Central memory CD8-positive, alpha-beta T cell (primary cell): ENCODE measurements around the gene DNAAF5.

Source experiments
- ATAC-seq: fragments of 150-1000 bp; cut with Tn5 transposase; replicated peaks from 2 replicates; pipeline ENCODE4 v1.10.0; 2022; ENCODE audit warnings: mild to moderate bottlenecking, moderate FRiP score, moderate number of reproducible peaks; ENCODE audit not compliant: poor library complexity, severe bottlenecking; ENCODE audit errors: extremely low read depth
- DNase-seq, 2 donors: peaks; one replicate each; pipeline ENCODE4 v3.0.0; 2021; ENCODE audit warnings: low spot score in 2 of 2
- H3K27ac Mint-ChIP-seq: one replicate; pipeline ENCODE4 v1.8.0; 2022; ENCODE audit warnings: low read depth, mild to moderate bottlenecking, moderate library complexity, mixed read lengths
- H3K27me3 Mint-ChIP-seq: one replicate; pipeline ENCODE4 v1.8.0; 2022; ENCODE audit warnings: mixed read lengths
- H3K36me3 Mint-ChIP-seq: one replicate; pipeline ENCODE4 v1.8.0; 2022; ENCODE audit warnings: mild to moderate bottlenecking, moderate library complexity, mixed read lengths; ENCODE audit not compliant: insufficient read depth
- H3K4me1 Mint-ChIP-seq: one replicate; pipeline ENCODE4 v1.8.0; 2022; ENCODE audit warnings: mixed read lengths
- H3K4me3 Mint-ChIP-seq: one replicate; pipeline ENCODE4 v1.8.0; 2022; ENCODE audit warnings: mild to moderate bottlenecking, moderate library complexity, mixed read lengths
- H3K9me3 Mint-ChIP-seq: one replicate; pipeline ENCODE4 v1.8.0; 2022; ENCODE audit warnings: mixed read lengths

The DNAAF5 gene

GRCh38 chr7:712381-713138, 13.9 kb upstream of the DNAAF5 start:
- no peak for ATAC-seq
- Mint-ChIP-seq H3K4me1 (peaks cover 15% of the 10 kb centered on the region), H3K9me3 (no peaks in the 10 kb centered on the region), H3K4me3 (peak overlapping the region; percentile 10), H3K27me3 (peaks cover 22% of the 10 kb centered on the region), H3K27ac (no peak overlapping the region), H3K36me3 (peaks cover 2% of the 10 kb centered on the region)
- DNase-seq, result no peak

DNA sequence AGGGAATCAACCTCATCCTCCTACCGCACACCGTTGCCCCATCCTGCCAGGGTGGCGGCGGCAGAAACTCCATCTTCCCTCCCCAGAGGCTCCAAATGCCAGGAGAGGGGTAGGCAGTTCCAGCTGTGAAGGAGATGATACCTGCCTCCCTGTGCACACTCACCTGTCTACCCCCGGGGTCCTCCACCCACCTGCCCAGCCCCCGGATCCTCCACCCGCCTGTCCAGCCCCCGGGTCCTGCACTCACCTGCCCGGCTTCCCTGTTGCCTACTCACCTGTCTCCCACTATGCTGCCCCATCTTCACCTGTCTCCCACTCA, 13.4 kb upstream of the DNAAF5 start:
- H3K9me3 Mint-ChIP-seq, result no peaks in the 10 kb centered on the region
- DNase-seq, result no peak
- H3K4me1 Mint-ChIP-seq, result peaks cover 15% of the 10 kb centered on the region
- peak overlapping the region; percentile 16 for H3K27ac Mint-ChIP-seq
- H3K4me3 Mint-ChIP-seq, result peak overlapping the region; percentile 10
- H3K36me3 Mint-ChIP-seq, result peaks cover 2% of the 10 kb centered on the region
- H3K27me3 Mint-ChIP-seq, result peaks cover 22% of the 10 kb centered on the region
- no peak for ATAC-seq

DNA sequence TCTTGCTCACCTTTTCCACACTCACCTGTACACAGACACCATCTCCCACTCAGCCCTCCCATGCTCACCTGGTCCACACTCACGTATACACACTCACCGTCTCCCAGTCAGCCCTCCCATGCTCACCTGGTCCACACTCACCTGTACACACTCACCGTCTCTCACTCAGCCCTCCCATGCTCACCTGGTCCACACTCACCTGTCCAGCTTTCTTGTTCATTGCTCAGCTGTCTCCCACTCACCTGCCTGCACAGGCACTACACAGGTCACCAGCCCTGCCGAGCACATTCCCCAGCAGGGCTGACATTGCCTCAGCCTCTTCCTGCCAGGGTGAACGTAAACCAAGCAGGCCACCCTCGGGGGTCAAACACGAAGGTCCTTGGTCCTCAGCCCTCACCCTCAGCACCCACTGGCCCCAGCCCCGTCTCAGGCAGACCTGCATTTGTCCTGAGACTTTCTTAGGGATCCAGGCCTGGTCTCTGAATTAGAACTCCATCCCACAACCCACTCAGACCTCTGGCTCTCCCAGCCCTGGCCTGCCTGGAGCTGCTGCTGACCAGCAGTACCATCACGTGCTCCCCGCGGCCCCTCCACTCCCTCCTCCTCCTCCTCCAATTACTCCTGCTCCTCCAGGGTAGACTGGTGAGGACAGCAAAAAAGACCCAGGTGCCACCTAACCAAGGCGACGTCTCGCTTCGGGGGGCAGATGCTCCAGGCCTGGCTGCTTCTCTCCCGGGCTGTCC, 12.8 kb upstream of the DNAAF5 start:
- peaks cover 22% of the 10 kb centered on the region for H3K27me3 Mint-ChIP-seq
- H3K9me3 Mint-ChIP-seq, result no peaks in the 10 kb centered on the region
- no peak for DNase-seq
- peaks cover 2% of the 10 kb centered on the region for H3K36me3 Mint-ChIP-seq
- peaks cover 15% of the 10 kb centered on the region for H3K4me1 Mint-ChIP-seq
- peak overlapping the region; percentile 16 for H3K27ac Mint-ChIP-seq
- peak overlapping the region; percentile 10 for H3K4me3 Mint-ChIP-seq
- ATAC-seq, result no peak

GRCh38 chr7:714251-714671, 12.2 kb upstream of the DNAAF5 start:
- Mint-ChIP-seq H3K36me3 (peaks cover 2% of the 10 kb centered on the region), H3K4me3 (no peak overlapping the region), H3K9me3 (no peaks in the 10 kb centered on the region), H3K27me3 (peaks cover 22% of the 10 kb centered on the region), H3K4me1 (peaks cover 15% of the 10 kb centered on the region), H3K27ac (no peak overlapping the region)
- ATAC-seq (no peak), DNase-seq (no peak)

- peaks cover 15% of the 10 kb centered on the region for H3K4me1 Mint-ChIP-seq
Measured at GRCh38 chr7:716222-716621, 10.3 kb upstream of the DNAAF5 start.

DNA sequence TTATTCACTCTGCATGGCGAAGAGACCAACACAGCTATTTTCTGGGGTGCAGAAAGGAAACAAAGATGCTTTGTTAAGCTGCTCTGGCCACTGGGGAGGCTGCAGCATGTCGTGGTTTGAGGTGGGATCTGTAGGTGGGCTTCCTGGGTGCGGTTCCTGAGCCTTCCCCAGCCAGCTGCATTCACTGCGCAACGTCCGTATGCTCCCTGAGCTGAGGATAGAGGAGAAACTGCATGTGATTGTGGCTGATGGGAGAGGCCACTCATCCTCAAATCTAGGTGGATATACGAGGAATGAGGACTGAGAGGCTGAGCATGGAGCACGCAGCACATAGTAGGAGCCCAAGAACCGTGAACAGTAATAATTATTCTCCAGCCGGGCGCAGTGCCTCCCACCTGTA, 9.9 kb upstream of the DNAAF5 start:
- Mint-ChIP-seq H3K4me3 (no peak overlapping the region), H3K9me3 (peaks cover 1% of the 10 kb centered on the region), H3K36me3 (peaks cover 2% of the 10 kb centered on the region), H3K27me3 (peaks cover 22% of the 10 kb centered on the region), H3K4me1 (peaks cover 15% of the 10 kb centered on the region), H3K27ac (no peak overlapping the region)
- DNase-seq (no peak), ATAC-seq (no peak)

More at GRCh38 chr7:716222-716621, 10.3 kb upstream of the DNAAF5 start:
- no peak for ATAC-seq
- Mint-ChIP-seq H3K36me3 (peaks cover 2% of the 10 kb centered on the region), H3K27me3 (peaks cover 22% of the 10 kb centered on the region), H3K27ac (no peak overlapping the region), H3K9me3 (no peaks in the 10 kb centered on the region), H3K4me3 (no peak overlapping the region)
- DNase-seq, result no peak

DNA sequence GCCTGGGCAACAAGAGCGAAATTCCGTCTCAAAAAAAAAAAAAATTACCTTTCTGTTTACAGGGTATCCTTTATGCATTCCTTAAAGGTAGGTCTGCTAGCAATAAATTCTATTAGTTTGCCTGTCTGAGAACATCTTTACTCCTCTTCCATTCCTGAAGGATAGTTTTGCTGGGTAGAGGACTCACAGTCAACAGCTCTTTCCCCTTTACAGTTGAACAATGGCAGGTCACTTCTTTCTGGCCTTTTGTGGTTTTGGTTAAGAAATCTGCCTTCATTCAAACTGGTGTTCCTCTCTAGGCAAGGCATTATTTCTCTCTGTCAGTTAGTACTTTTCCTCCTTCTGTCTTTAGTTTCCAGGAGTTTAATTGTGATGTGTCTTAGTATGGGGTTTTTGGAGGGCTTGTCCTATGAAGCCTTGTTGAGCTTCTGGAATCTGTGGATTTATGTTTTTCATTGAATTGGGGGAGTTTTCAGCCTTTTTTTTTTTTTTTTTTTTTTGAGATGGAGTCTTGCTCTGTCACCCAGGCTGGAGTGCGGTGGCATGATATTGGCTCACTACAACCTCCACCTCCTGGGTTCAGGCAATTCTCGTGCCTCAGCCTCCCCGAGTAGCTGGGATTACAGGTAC, 4.8 kb upstream of the DNAAF5 start:
- peaks cover 4% of the 10 kb centered on the region for H3K9me3 Mint-ChIP-seq
- no peak overlapping the region for H3K27ac Mint-ChIP-seq
- ATAC-seq, result no peak
- H3K4me3 Mint-ChIP-seq, result no peak overlapping the region
- peaks cover 2% of the 10 kb centered on the region for H3K36me3 Mint-ChIP-seq
- H3K4me1 Mint-ChIP-seq, result peaks cover 13% of the 10 kb centered on the region
- DNase-seq, result no peak
- H3K27me3 Mint-ChIP-seq, result no peaks in the 10 kb centered on the region

DNA sequence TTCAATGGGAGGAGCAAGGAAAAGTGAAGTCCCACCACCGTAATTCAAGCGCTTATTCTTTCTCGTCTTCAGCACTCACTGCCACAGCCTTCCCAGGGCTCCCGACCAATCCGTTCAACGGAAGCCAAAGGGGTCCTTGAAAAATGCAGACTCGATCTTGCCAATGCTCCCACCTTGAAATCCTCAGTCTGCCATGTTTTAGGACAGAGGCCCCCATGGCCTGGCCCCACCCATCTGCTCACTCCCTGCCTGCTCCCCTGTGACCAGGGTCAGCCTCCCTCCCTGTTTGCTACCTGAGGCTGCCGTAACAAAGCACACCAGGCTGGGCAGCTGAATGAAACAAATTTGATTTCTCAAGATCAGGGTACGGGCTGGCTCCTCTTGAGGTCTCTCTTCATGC, 3.0 kb upstream of the DNAAF5 start:
- ATAC-seq (no peak), DNase-seq (no peak)
- H3K27me3 Mint-ChIP-seq, result no peaks in the 10 kb centered on the region
- H3K27ac Mint-ChIP-seq, result no peak overlapping the region
- no peak overlapping the region for H3K4me3 Mint-ChIP-seq
- peaks cover 23% of the 10 kb centered on the region for H3K4me1 Mint-ChIP-seq
- peaks cover 4% of the 10 kb centered on the region for H3K9me3 Mint-ChIP-seq
- H3K36me3 Mint-ChIP-seq, result peaks cover 6% of the 10 kb centered on the region

- ATAC-seq (no peak), DNase-seq (no peak)
- H3K4me3 Mint-ChIP-seq, result no peak overlapping the region
- peak overlapping the region; percentile 27 for H3K27ac Mint-ChIP-seq
- peaks cover 25% of the 10 kb centered on the region for H3K4me1 Mint-ChIP-seq
- no peaks in the 10 kb centered on the region for H3K27me3 Mint-ChIP-seq
- H3K9me3 Mint-ChIP-seq, result peaks cover 4% of the 10 kb centered on the region
- peaks cover 6% of the 10 kb centered on the region for H3K36me3 Mint-ChIP-seq
Measured at GRCh38 chr7:724298-724697, 2.2 kb upstream of the DNAAF5 start.

DNA sequence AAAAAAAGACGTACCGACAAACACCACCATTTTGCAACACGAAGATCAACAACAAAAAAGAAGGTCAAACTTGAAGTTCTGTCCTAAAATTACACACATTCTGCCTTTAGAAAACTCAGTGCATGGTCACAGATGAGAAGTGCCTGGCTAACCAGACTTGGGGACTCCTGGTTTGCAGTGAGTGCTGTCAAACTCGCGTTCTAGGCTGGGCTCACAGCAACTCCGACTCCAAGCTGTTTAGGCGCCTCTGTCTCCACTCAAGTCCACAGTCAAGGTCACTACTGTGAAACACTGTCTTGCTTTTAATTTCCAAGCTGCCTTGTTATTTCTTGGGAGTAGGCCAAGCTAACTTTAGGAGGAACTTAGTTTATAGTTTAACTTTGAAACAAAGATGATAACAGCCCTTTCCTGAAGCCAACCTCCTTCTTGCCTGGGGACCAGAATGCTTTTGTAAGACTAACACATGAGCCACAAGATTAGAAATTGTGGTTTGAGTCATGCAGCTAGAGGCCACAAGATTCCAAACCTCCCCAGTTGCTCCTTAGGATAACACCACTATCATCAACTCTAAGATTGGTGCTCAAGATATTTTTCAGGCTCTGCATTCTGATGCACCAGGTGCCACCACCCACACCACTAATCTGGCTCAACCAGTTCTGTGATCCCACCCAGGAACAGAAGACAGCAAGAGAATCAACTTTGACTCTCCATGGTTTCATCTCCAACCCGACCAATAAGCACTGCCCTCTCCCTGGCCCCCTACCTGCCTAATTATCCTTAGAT, 1.1 kb upstream of the DNAAF5 start:
- ATAC-seq, result no peak
- no peak for DNase-seq
- Mint-ChIP-seq H3K36me3 (peaks cover 6% of the 10 kb centered on the region), H3K27me3 (no peaks in the 10 kb centered on the region), H3K9me3 (peaks cover 4% of the 10 kb centered on the region), H3K4me3 (peak overlapping the region; percentile 73), H3K27ac (no peak overlapping the region), H3K4me1 (peaks cover 25% of the 10 kb centered on the region)

DNA sequence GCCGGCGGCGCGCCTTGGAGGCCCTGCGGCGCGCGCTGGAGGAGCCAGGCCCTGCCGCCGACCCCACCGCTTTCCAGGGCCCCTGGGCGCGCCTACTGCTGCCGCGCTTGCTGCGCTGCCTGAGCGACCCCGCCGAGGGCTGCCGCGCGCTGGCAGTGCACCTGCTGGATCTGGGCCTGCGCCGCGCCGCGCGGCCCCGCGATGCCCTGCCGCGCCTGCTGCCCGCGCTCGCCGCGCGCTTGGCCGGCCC, 280 bp downstream of the DNAAF5 start:
- peaks cover 6% of the 10 kb centered on the region for H3K36me3 Mint-ChIP-seq
- no peaks in the 10 kb centered on the region for H3K27me3 Mint-ChIP-seq
- peak overlapping the region; percentile 73 for H3K4me3 Mint-ChIP-seq
- H3K27ac Mint-ChIP-seq, result no peak overlapping the region
- peaks cover 2% of the 10 kb centered on the region for H3K9me3 Mint-ChIP-seq
- no peak for DNase-seq
- ATAC-seq, result peak; percentile 31
- peaks cover 25% of the 10 kb centered on the region for H3K4me1 Mint-ChIP-seq

DNA sequence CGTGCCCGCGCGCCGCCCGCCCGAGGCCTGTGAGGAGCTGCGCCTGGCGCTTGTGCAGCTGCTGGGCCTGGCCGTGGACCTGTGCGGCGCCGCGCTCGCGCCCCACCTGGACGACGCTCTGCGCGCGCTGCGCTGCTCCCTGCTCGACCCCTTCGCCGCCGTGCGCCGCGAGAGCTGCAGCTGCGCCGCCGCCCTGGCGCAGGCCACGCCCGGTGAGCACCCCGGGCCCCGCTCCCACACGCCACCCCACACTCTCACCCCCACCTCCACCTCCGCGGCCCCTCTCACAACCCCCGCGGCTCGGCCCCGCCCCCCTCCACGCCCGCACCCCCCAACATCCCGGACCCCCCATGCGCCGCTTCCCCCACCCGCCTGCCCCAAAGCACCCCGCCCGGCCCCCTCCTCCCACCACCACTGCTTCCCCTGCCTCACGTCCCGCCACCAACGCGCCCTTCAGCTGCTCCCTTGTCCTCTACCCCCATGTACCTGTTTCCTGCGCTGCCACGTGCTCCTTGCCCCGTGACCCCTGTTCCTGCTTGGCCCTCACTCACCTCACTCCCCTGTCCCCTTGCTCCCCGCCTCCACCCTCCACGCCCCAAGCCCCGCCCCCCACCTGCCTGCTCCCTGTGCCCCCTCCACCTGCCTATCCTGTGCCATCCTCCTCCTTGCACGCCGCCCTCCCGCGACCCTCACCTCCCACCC, 756 bp downstream of the DNAAF5 start, which contains the start of gene PRKAR1B:
Gene PRKAR1B, minus strand, starts transcription at position 178 of the 702 bp plus-strand sequence. CDS start 15,776 bp downstream, outside the sequence.
- H3K9me3 Mint-ChIP-seq, result no peaks in the 10 kb centered on the region
- H3K27me3 Mint-ChIP-seq, result no peaks in the 10 kb centered on the region
- H3K36me3 Mint-ChIP-seq, result peaks cover 6% of the 10 kb centered on the region
- H3K4me3 Mint-ChIP-seq, result peak within 1 kb of the TSS; percentile 77
- DNase-seq (no peak), ATAC-seq (peak; percentile 49)
- H3K4me1 Mint-ChIP-seq, result peaks cover 25% of the 10 kb centered on the region
- H3K27ac Mint-ChIP-seq, result peak within 1 kb of the TSS; percentile 84
